Smooth muscle cell (in vitro differentiated cells): ENCODE results near the gene COQ8B. TPM values are rescaled to one million over a fixed set of nuclear protein-coding genes. Genes with fewer than 3 reads are reported as not detected.

ENCODE experiments used
- DNase-seq: peaks from one replicate; lab custom pipeline; 2025; ENCODE audit not compliant: unreplicated experiment; lab: John Stamatoyannopoulos, UW
- H2AFZ ChIP-seq: fragments of 200-600 bp; sonication (generic); 2 replicates; pipeline ENCODE4 v1.6.0; 2016; ENCODE audit warnings: antibody characterized with exemption, low read depth, mild to moderate bottlenecking
- H3F3A ChIP-seq: fragments of 200-600 bp; sonication (generic); 2 replicates; pipeline ENCODE4 v1.6.0; 2017; ENCODE audit warnings: antibody characterized with exemption, low read depth
- H3K27ac ChIP-seq: fragments of 200-600 bp; sonication (generic); 2 replicates; pipeline ENCODE4 v1.5.1; 2016; ENCODE audit warnings: low read depth, mild to moderate bottlenecking
- H3K27me3 ChIP-seq: fragments of 200-600 bp; sonication (generic); 2 replicates; pipeline ENCODE4 v1.6.1; 2016; ENCODE audit warnings: low read depth, mild to moderate bottlenecking
- H3K36me3 ChIP-seq: fragments of 200-600 bp; sonication (generic); 2 replicates; pipeline ENCODE4 v1.5.1; 2016; ENCODE audit warnings: low read depth
- H3K4me1 ChIP-seq: fragments of 200-600 bp; sonication (generic); 2 replicates; pipeline ENCODE4 v1.5.1; 2016; ENCODE audit warnings: low read depth
- H3K4me2 ChIP-seq: fragments of 200-600 bp; sonication (generic); 2 replicates; pipeline ENCODE4 v1.6.0; 2016; ENCODE audit warnings: mild to moderate bottlenecking
- H3K4me3 ChIP-seq: fragments of 200-600 bp; sonication (generic); 2 replicates; pipeline ENCODE4 v1.5.1; 2016; ENCODE audit warnings: mild to moderate bottlenecking
- H3K79me2 ChIP-seq: fragments of 200-600 bp; sonication (generic); 2 replicates; pipeline ENCODE4 v1.6.0; 2016; ENCODE audit warnings: low read depth, mild to moderate bottlenecking
- H3K9ac ChIP-seq: fragments of 200-600 bp; sonication (generic); 2 replicates; pipeline ENCODE4 v1.6.0; 2016; ENCODE audit warnings: low read depth
- H3K9me3 ChIP-seq: fragments of 200-600 bp; sonication (generic); replicated peaks from 2 replicates; pipeline ENCODE4 v1.5.1; 2016; ENCODE audit warnings: low read depth
- H4K20me1 ChIP-seq: fragments of 200-600 bp; sonication (generic); 2 replicates; pipeline ENCODE4 v1.6.0; 2016; ENCODE audit warnings: low read depth
- WGBS: methylation state at CpG from one replicate; pipeline ENCODE4 v1.1.7; 2016; ENCODE audit warnings: low lambda C conversion rate; 5-methylcytosine and 5-hydroxymethylcytosine counted together
- polyA plus RNA-seq: library from polyadenylated mRNA; unstranded; fragments of >200 nt; fragmentation: Nextera tagmentation; extraction: Ambion mirVana; gene quantifications from 2 replicates; pipeline ENCODE4 v1.2.1, GENCODE V29; 2016
- total RNA-seq: library from RNA; depleted of rRNA; stranded (reverse); fragments of >200 nt; gene quantifications from 2 replicates; pipeline ENCODE4 v1.2.3, GENCODE V29; 2014
- TF ChIP-seq, protein P1 (sequence below): fragments of 200-600 bp; sonication (generic); IDR thresholded peaks from 2 replicates; pipeline ENCODE4 v1.5.1; 2017; ENCODE audit warnings: borderline replicate concordance, mild to moderate bottlenecking, antibody characterized with exemption; ENCODE audit not compliant: insufficient read depth, poor library complexity, severe bottlenecking

Gene COQ8B
- total and polyA plus RNA-seq, 2 experiments from 2014 or later: 21.2 to 26.0 TPM

DNA sequence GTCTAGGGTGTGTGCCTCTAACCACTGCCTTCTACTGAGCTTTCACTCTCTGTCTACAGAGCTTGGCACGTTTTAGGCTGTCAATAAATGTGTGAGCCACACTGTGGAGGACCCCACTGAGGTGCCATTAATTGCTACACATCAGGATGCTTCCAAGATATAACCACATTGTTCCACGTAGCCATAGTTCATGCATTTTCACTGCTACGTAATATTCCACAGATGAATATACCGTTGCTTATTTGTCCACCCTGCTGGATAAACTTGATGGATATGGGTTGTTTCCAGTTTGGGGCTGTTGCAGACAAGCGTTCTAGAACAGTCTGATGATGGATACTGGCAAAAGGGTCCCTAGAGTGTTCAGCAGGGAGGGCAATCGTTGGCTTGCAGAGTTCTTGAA, 14.9 kb downstream of the COQ8B start:
- Histone ChIP-seq H2AFZ (no peak overlapping the region), H3K27me3 (no peaks in the 10 kb centered on the region), H3K9ac (no peak overlapping the region), H3K27ac (no peak overlapping the region), H3F3A (no peaks in the 10 kb centered on the region), H3K4me2 (no peak overlapping the region), H3K4me3 (no peak overlapping the region), H3K9me3 (no peaks in the 10 kb centered on the region), H4K20me1 (no peaks in the 10 kb centered on the region), H3K79me2 (no peaks in the 10 kb centered on the region), H3K4me1 (no peaks in the 10 kb centered on the region), H3K36me3 (no peaks in the 10 kb centered on the region)
- no peak for DNase-seq
- TF ChIP-seq, protein P1, sequence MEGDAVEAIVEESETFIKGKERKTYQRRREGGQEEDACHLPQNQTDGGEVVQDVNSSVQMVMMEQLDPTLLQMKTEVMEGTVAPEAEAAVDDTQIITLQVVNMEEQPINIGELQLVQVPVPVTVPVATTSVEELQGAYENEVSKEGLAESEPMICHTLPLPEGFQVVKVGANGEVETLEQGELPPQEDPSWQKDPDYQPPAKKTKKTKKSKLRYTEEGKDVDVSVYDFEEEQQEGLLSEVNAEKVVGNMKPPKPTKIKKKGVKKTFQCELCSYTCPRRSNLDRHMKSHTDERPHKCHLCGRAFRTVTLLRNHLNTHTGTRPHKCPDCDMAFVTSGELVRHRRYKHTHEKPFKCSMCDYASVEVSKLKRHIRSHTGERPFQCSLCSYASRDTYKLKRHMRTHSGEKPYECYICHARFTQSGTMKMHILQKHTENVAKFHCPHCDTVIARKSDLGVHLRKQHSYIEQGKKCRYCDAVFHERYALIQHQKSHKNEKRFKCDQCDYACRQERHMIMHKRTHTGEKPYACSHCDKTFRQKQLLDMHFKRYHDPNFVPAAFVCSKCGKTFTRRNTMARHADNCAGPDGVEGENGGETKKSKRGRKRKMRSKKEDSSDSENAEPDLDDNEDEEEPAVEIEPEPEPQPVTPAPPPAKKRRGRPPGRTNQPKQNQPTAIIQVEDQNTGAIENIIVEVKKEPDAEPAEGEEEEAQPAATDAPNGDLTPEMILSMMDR: no peak
- WGBS: 97% methylated on average over 6 of the region's 6 CpGs

DNA sequence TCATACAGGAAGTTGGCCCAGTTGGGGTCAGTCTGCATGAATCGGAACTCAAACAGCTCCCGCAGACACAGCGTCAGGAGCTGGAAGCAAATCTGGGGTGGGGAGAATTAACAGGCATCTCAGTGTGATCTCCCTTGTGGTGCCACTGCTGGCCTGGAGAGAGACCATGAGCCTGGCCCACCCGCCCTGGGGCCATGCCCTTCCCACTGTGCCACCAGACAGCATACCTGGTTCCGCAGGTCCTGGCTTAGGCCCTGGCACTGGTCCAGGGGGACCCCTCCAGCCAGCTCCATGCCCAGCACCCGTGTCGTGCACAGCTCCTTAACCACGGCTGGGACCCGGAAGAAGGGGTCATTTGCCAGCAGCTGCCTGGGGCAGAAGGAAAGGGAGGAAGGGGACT, 16.6 kb downstream of the COQ8B start:
- Histone ChIP-seq H3K4me2 (no peak overlapping the region), H2AFZ (no peak overlapping the region), H3K9ac (no peak overlapping the region), H3K79me2 (no peaks in the 10 kb centered on the region), H3K9me3 (no peaks in the 10 kb centered on the region), H3F3A (no peaks in the 10 kb centered on the region), H3K27me3 (no peaks in the 10 kb centered on the region), H3K4me3 (no peak overlapping the region), H4K20me1 (no peaks in the 10 kb centered on the region), H3K4me1 (no peaks in the 10 kb centered on the region), H3K27ac (no peak overlapping the region), H3K36me3 (no peaks in the 10 kb centered on the region)
- no peak for DNase-seq
- WGBS: 94% methylated on average over 9 of the region's 9 CpGs
- TF ChIP-seq, protein P1: no peak

- H3K4me3 ChIP-seq: no peak overlapping the region
- no peaks in the 10 kb centered on the region for H3K79me2 ChIP-seq
- no peak overlapping the region for H3K4me2 ChIP-seq
- TF ChIP-seq, protein P1: no peak
- no peaks in the 10 kb centered on the region for H3K9me3 ChIP-seq
- H3K36me3 ChIP-seq: no peaks in the 10 kb centered on the region
- H3K9ac ChIP-seq: no peak overlapping the region
- H3K4me1 ChIP-seq: no peaks in the 10 kb centered on the region
- H3F3A ChIP-seq: no peaks in the 10 kb centered on the region
- H4K20me1 ChIP-seq: no peaks in the 10 kb centered on the region
- no peak overlapping the region for H2AFZ ChIP-seq
- no peak for DNase-seq
- H3K27me3 ChIP-seq: no peaks in the 10 kb centered on the region
- WGBS: over 99% methylated on average over 6 of the region's 6 CpGs
- H3K27ac ChIP-seq: no peak overlapping the region
Measured at GRCh38 chr19:40697007-40697406, 19.7 kb downstream of the COQ8B start.

GRCh38 chr19:40695881-40696280, 20.8 kb downstream of the COQ8B start:
- no peak overlapping the region for H3K9ac ChIP-seq
- peaks cover 8% of the 10 kb centered on the region for H3K4me1 ChIP-seq
- no peaks in the 10 kb centered on the region for H4K20me1 ChIP-seq
- no peaks in the 10 kb centered on the region for H3K9me3 ChIP-seq
- H3F3A ChIP-seq: no peaks in the 10 kb centered on the region
- H2AFZ ChIP-seq: no peak overlapping the region
- H3K36me3 ChIP-seq: no peaks in the 10 kb centered on the region
- H3K27ac ChIP-seq: no peak overlapping the region
- DNase-seq: no peak
- H3K27me3 ChIP-seq: no peaks in the 10 kb centered on the region
- over 99% methylated on average over 5 of the region's 5 CpGs for WGBS
- no peak overlapping the region for H3K4me2 ChIP-seq
- H3K4me3 ChIP-seq: no peak overlapping the region
- no peaks in the 10 kb centered on the region for H3K79me2 ChIP-seq
- TF ChIP-seq, protein P1: no peak
